K562 (cell line): Measurements from ENCODE around the gene GLUL. TPM values are rescaled to one million over a fixed set of nuclear protein-coding genes. Genes with fewer than 3 reads are reported as not detected.
A peak's percentile ranks its signal among the peaks of the same experiment; 100 is the strongest.

Experiments used
- ARID1B ChIP-seq: fragments of 450-650 bp; IDR thresholded peaks from 2 replicates; pipeline ENCODE4 v1.6.1; 2016; ENCODE audit warnings: antibody characterized with exemption, mild to moderate bottlenecking, inconsistent platforms
- CBX3 ChIP-seq, 2 experiments: IDR thresholded peaks; 1 replicate in 1 of 2; 2 replicates in 1 of 2; pipeline ENCODE4 v1.6.1; 2012; ENCODE audit warnings: inconsistent platforms in 2 of 2, low read length in 2 of 2, borderline replicate concordance in 1 of 2, control low read depth in 1 of 2
- CSDE1 ChIP-seq, 2 experiments: fragments of 450-650 bp; IDR thresholded peaks; 2 replicates each; pipeline ENCODE4 v1.6.1; 2016; ENCODE audit warnings: mild to moderate bottlenecking in 1 of 2
- EP400 ChIP-seq: fragments of 450-650 bp; IDR thresholded peaks from 2 replicates; pipeline ENCODE4 v1.6.1; 2017; ENCODE audit warnings: antibody characterized with exemption, mild to moderate bottlenecking, moderate library complexity
- ETS1 ChIP-seq: conservative IDR thresholded peaks from 2 replicates; pipeline ENCODE4 v1.6.1; 2011; ENCODE audit warnings: low read depth, mild to moderate bottlenecking, low read length; ENCODE audit not compliant: control insufficient read depth
- LCOR ChIP-seq: sonication (generic); formaldehyde crosslinking; IDR thresholded peaks from 2 replicates; pipeline ENCODE4 v1.8.0; 2022; ENCODE audit warnings: mild to moderate bottlenecking, missing genetic modification reagents
- MBD2 ChIP-seq: sonication (generic); IDR thresholded peaks from 2 replicates; pipeline ENCODE4 v1.6.1; 2016; ENCODE audit warnings: low read depth, borderline replicate concordance
- MTA2 ChIP-seq: fragments of 450-650 bp; IDR thresholded peaks from 2 replicates; pipeline ENCODE4 v1.6.1; 2016; ENCODE audit warnings: low read depth
- MTA3 ChIP-seq: fragments of 450-650 bp; formaldehyde crosslinking; IDR thresholded peaks from 2 replicates; pipeline ENCODE4 v1.6.1; 2017; ENCODE audit warnings: mild to moderate bottlenecking, borderline replicate concordance
- NBN ChIP-seq: fragments of 450-650 bp; IDR thresholded peaks from 2 replicates; pipeline ENCODE4 v1.6.1; 2016; ENCODE audit warnings: low read depth, mild to moderate bottlenecking
- NCOA1 ChIP-seq: fragments of 450-650 bp; IDR thresholded peaks from 2 replicates; pipeline ENCODE4 v1.6.1; 2016; ENCODE audit warnings: low read depth
- NR0B1 ChIP-seq: fragments of 450-650 bp; IDR thresholded peaks from one replicate; pipeline ENCODE4 v1.6.1; 2018; ENCODE audit warnings: mild to moderate bottlenecking, moderate library complexity; ENCODE audit not compliant: partially characterized antibody
- NR4A1 ChIP-seq, 2 experiments: fragments of 250-450 bp in 1 of 2; fragments of 450-650 bp in 1 of 2; sonication (Bioruptor Pico) in 1 of 2; IDR thresholded peaks; 2 replicates each; pipeline versions ENCODE4 v1.4.0 to v1.6.1; 2016 to 2020; ENCODE audit warnings: mild to moderate bottlenecking in 2 of 2, missing compliant biosample characterization in 1 of 2, missing genetic modification characterization in 1 of 2, moderate library complexity in 1 of 2
- OTX1 ChIP-seq: fragments of 450-650 bp; formaldehyde crosslinking; IDR thresholded peaks from 2 replicates; pipeline ENCODE4 v1.4.0; 2022; ENCODE audit warnings: mild to moderate bottlenecking
- PYGO2 ChIP-seq: fragments of 450-650 bp; IDR thresholded peaks from 2 replicates; pipeline ENCODE4 v1.6.1; 2016; ENCODE audit warnings: mild to moderate bottlenecking, missing genetic modification characterization, moderate library complexity, missing compliant biosample characterization
- SAFB2 ChIP-seq: fragments of 200-400 bp; formaldehyde crosslinking; IDR thresholded peaks from 2 replicates; pipeline ENCODE4 v1.6.1; 2018; ENCODE audit warnings: borderline replicate concordance, low read length, low read depth, moderate library complexity; ENCODE audit not compliant: severe bottlenecking
- SMAD4 ChIP-seq: fragments of 250-450 bp; sonication (Bioruptor Pico); conservative IDR thresholded peaks from 2 replicates; pipeline ENCODE4 v1.8.0; 2021; ENCODE audit warnings: inconsistent platforms, mild to moderate bottlenecking, moderate library complexity
- SPI1 ChIP-seq: IDR thresholded peaks from 2 replicates; pipeline ENCODE4 v1.6.1; 2011; ENCODE audit warnings: low read depth, low read length, control low read depth, borderline replicate concordance
- THRA ChIP-seq: fragments of 450-650 bp; IDR thresholded peaks from 2 replicates; pipeline ENCODE4 v1.6.1; 2017; ENCODE audit warnings: mild to moderate bottlenecking, moderate library complexity
- ZBTB5 ChIP-seq: fragments of 450-650 bp; IDR thresholded peaks from 2 replicates; pipeline ENCODE4 v1.6.1; 2017; ENCODE audit warnings: antibody characterized with exemption
- ZFP91 ChIP-seq: sonication (generic); formaldehyde crosslinking; IDR thresholded peaks from 2 replicates; pipeline ENCODE4 v1.8.0; 2022; ENCODE audit warnings: mild to moderate bottlenecking, missing genetic modification reagents
- polyA plus RNA-seq, 8 experiments: library from polyadenylated mRNA; depleted of rRNA in 4 of 8; stranded (reverse) in 5 of 8; unstranded in 3 of 8; fragments of >200 nt; fragmentation: Nextera tagmentation in 2 of 8; fragmentation: Illumina TruSeq in 1 of 8; extraction: Ambion mirVana in 2 of 8; extraction: Trizol in 1 of 8; gene quantifications; 2 replicates each; pipeline versions ENCODE4 v1.2.1 to v1.2.3, GENCODE V29; 2011 to 2014; ENCODE audit warnings: inconsistent platforms in 1 of 8, missing spikeins in 1 of 8
- total RNA-seq, 7 experiments: library from RNA; depleted of rRNA in 6 of 7; stranded (reverse); fragments of >200 nt in 6 of 7; fragmentation: Illumina TruSeq in 2 of 7; extraction: Trizol in 2 of 7; gene quantifications; 2 replicates each; pipeline versions ENCODE4 v1.2.1 to v1.2.3, GENCODE V29; 2011 to 2021; ENCODE audit warnings: low replicate concordance in 1 of 7

The GLUL gene
- total and polyA plus RNA-seq, 9 of the 15 experiments (the other 6 are each of a cell fraction or from before 2014, with no cell fraction given), result 1,088 to 4,222 (median 1,338) TPM

- TF ChIP-seq ZFP91 (CRISPR knock-in tag) (no peak), MTA2 (peak; percentile 85), ARID1B (peak; percentile 95), NCOA1 (peak; percentile 88), NBN (peak; percentile 76; the same call in 1 of the 2 replicates), ZBTB5 (no peak), MTA3 (peak; percentile 68), SMAD4 (peak; percentile 89), EP400 (peak; percentile 19; the same call in 1 of the 2 replicates), ETS1 (no peak), CSDE1 (IDR thresholded peaks at IDR 0.05) (no peak), OTX1 (CRISPR knock-in tag) (0 out of 2 replicates have a peak, but pooled peaks have one; percentile 37), THRA (peak; percentile 59; the same call in 1 of the 2 replicates), SAFB2 (no peak), NR4A1 (CRISPR knock-in tag; IDR thresholded peaks at IDR 0.05) (no peak), NR4A1 (tag; IDR thresholded peaks at IDR 0.05) (peak; percentile 73; the same call in 1 of the 2 replicates), NR0B1 (no peak), LCOR (CRISPR knock-in tag) (0 out of 2 replicates have a peak, but pooled peaks have one; percentile 46), MBD2 (peak; percentile 70; the same call in 1 of the 2 replicates), SPI1 (0 out of 2 replicates have a peak, but pooled peaks have one; percentile 1), CBX3 (IDR thresholded peaks at IDR 0.05; ENCODE audit: borderline replicate concordance in 1 of 2, low read length in 2 of 2) (0 out of 3 replicates have a peak, but pooled peaks of 1 of the 2 experiments have one; percentile 21), PYGO2 (tag) (no peak)
These were observed 52.7 kb downstream of the GLUL start (continued) for GRCh38 chr1:182338806-182339370.
